ENCODE measurements around the gene CASKIN1. TPM values are rescaled to one million over a fixed set of nuclear protein-coding genes. Genes with fewer than 3 reads are reported as not detected.
A peak's percentile ranks its signal among the peaks of the same experiment; 100 is the strongest.
"Not testable (repeated sequence)": the region's sequence is repeated elsewhere in the genome, so short reads cannot be mapped to it uniquely, and the experiment has no call there.

Gene CASKIN1
- total RNA-seq, 1 donor from 2014 or later: under 0.01 TPM

DNA sequence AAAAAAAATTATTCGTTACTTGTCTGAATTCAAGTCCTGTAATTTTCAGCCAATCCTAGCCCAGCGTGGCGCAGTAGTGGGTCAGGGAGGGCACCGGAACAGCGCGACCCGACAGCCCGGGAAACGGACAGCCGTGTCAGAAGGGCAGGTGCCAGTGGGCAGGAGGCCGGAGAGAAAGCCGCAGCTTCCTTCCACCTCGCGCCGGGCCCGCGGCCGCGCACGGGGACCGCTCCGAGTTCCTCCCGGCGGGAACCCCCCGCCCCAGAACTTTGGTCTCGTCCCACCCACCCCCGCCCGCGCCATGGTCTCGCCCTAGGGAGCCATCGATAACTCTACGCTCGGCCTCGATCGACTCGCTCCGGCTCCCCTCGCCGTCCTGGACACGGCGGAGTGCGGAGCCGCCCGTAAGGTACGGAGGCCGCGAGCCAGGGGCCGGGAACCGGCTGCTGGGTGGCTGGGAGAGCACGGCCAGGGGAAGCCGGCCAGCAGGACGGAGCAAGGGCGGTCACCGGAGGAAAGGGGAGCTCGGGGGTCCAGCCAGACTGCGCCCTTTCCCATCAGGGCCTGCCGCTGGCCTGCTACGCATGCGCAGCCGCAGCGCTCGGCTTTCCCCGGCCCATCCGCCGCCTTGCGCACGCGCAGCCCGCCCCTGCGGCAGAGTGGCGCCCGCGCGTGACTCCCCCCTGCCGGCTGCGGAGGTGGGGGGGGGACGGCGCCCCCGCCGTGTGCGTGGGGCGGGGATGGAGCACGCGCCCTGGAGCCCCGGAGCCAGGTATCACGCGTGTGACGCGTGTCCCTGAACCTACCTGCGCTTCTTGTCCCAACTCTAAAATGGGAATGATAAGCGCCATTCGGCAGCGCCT lies 8.9 kb upstream of the CASKIN1 start, which contains the start of gene MLST8:
Gene MLST8 (plus strand): TSS at position 351 of the 863 bp plus-strand sequence. CDS start 632 bp downstream, outside the sequence.
- peak within 1 kb of the TSS; percentile 65 for H3K4me3 ChIP-seq (ENCODE audit: low read depth, low read length)
- H3K27me3 ChIP-seq (ENCODE audit: control insufficient read depth, insufficient read depth, low read length): no peaks in the 10 kb centered on the region
- TF ChIP-seq, protein P1, sequence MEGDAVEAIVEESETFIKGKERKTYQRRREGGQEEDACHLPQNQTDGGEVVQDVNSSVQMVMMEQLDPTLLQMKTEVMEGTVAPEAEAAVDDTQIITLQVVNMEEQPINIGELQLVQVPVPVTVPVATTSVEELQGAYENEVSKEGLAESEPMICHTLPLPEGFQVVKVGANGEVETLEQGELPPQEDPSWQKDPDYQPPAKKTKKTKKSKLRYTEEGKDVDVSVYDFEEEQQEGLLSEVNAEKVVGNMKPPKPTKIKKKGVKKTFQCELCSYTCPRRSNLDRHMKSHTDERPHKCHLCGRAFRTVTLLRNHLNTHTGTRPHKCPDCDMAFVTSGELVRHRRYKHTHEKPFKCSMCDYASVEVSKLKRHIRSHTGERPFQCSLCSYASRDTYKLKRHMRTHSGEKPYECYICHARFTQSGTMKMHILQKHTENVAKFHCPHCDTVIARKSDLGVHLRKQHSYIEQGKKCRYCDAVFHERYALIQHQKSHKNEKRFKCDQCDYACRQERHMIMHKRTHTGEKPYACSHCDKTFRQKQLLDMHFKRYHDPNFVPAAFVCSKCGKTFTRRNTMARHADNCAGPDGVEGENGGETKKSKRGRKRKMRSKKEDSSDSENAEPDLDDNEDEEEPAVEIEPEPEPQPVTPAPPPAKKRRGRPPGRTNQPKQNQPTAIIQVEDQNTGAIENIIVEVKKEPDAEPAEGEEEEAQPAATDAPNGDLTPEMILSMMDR (IDR thresholded peaks at IDR 0.05; ENCODE audit: insufficient read depth, low read length, severe bottlenecking): peak; percentile 15
- FAIRE-seq (no peak), DNase-seq (ENCODE audit: low read depth) (peak; percentile 51)
- peaks cover 15% of the 10 kb centered on the region for H3K36me3 ChIP-seq (ENCODE audit: control insufficient read depth, insufficient read depth, low read length)

DNA sequence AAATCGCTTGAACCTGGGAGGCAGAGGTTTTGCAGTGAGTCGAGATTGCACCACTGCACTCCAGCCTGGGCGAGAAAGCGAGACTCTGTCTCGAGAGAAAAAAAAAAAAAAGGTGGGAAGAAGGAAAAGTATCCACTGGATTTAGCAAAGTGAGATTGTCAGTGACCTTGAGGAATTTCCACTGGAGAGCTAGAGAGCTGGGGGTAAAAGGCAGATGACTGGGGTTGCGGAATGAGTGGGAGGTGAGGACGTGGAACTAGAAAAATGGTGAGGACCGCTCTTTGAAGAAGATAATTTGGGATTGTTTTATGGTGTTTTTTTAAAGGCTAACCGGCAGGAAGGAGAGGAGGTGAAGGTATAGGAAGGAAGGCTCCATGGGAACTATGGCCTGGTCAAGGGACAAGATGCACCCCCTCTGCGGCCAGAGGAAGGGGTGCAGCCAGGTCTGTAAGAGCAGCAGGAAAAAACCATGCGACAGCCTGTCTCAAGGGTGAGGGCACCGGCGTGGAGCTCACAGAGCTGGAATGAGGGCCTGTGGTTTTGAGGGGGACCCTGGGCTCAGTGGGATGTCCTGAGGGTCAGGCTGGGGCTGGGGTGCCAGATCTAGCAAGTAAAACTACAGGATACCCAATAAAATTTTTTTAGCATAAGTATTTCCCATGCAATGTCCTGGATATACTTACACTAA lies 8.2 kb upstream of the CASKIN1 start:
- Histone ChIP-seq H3K4me3 (ENCODE audit: low read depth, low read length) (peak overlapping the region; percentile 65), H3K36me3 (ENCODE audit: control insufficient read depth, insufficient read depth, low read length) (peaks cover 14% of the 10 kb centered on the region)

DNA sequence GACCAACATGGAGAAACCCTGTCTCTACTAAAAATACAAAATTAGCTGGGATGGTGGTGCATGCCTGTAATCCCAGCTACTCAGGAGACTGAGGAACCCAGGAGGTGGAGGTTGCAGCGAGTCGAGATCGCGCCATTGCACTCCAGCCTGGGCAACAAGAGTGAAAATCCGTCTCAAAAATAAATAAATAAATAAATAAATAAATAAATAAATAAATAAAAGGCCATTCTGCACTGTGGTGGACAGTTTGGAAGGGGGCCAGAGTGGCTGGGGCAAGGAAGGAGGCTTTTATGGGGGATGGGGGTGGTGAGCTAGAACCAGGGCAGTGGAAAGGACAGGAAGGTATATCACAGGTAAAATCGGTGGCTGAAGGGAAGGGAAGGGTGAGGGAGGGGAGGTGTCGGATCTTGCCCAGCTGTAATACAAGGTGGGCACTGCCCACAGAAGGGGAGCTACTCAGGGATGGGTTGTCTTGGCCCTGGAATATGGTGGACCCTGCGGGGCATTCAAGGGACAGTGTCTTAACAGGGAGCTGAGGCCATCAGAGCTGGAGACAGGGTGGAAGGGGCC lies 6.8 kb upstream of the CASKIN1 start:
- not testable (repeated sequence) for FAIRE-seq; H3K4me3 ChIP-seq (ENCODE audit: low read depth, low read length); DNase-seq (ENCODE audit: low read depth); H3K36me3 ChIP-seq (ENCODE audit: control insufficient read depth, insufficient read depth, low read length); H3K27me3 ChIP-seq (ENCODE audit: control insufficient read depth, insufficient read depth, low read length)

More for the DNA sequence above, 8.2 kb upstream of the CASKIN1 start:
- TF ChIP-seq, protein P1 (IDR thresholded peaks at IDR 0.05; ENCODE audit: insufficient read depth, low read length, severe bottlenecking): no peak
- no peaks in the 10 kb centered on the region for H3K27me3 ChIP-seq (ENCODE audit: control insufficient read depth, insufficient read depth, low read length)
- DNase-seq (ENCODE audit: low read depth): no peak
- FAIRE-seq: no peak

DNA sequence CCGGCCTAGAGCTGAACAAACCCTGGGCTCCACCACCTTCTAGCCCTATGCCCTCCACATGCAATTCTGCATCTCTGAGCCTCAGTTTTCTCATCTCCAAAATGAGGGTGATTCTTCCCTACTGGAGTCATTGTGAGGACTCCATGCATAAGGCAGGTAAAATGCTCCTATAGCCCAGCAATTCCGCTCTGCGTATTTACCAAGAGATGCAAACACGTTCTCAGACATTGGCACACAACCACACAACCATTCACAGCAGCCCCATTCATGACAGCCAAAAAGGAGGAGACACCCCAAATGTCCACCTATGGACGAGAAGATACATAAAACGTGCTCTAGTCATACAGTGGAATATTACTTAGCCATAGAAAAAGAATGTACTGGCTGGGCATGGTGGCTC lies 3.9 kb upstream of the CASKIN1 start:
- no peak overlapping the region for H3K4me3 ChIP-seq (ENCODE audit: low read depth, low read length)
- no peak for DNase-seq (ENCODE audit: low read depth)

DNA sequence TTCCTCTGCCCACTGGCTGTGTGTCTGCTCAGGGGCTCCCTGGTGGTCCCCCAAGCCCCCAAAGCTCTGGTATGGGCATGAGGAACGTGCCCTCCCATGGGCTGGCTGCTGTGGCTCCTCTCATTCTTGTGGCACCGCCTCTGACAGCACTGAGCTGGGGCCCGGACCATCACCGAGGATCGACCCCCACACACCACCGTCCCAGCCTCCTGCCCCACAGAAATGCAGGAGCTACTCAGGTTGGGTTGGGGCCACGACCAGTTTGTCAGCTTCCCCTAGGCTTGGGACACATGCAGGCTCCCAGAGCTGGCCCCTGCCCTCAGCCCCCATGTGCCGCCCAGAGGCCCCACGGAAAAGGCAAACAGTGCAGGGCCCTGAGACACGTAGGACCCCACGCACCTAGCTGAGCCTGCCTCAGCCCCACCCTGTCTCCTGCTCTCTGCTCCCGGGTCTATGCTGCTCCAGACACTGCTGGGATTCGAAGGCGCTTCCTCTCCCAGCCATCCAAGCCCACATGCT lies 3.3 kb upstream of the CASKIN1 start:
- Histone ChIP-seq H3K36me3 (ENCODE audit: control insufficient read depth, insufficient read depth, low read length) (no peaks in the 10 kb centered on the region), H3K4me3 (ENCODE audit: low read depth, low read length) (no peak overlapping the region), H3K27me3 (ENCODE audit: control insufficient read depth, insufficient read depth, low read length) (peaks cover 4% of the 10 kb centered on the region)
- TF ChIP-seq, protein P1 (IDR thresholded peaks at IDR 0.05; ENCODE audit: insufficient read depth, low read length, severe bottlenecking): no peak
- DNase-seq (ENCODE audit: low read depth): no peak
- no peak for FAIRE-seq

More for the DNA sequence above, 3.9 kb upstream of the CASKIN1 start:
- no peak for FAIRE-seq
- Histone ChIP-seq H3K36me3 (ENCODE audit: control insufficient read depth, insufficient read depth, low read length) (no peaks in the 10 kb centered on the region), H3K27me3 (ENCODE audit: control insufficient read depth, insufficient read depth, low read length) (peaks cover 3% of the 10 kb centered on the region)
- TF ChIP-seq, protein P1 (IDR thresholded peaks at IDR 0.05; ENCODE audit: insufficient read depth, low read length, severe bottlenecking): no peak

DNA sequence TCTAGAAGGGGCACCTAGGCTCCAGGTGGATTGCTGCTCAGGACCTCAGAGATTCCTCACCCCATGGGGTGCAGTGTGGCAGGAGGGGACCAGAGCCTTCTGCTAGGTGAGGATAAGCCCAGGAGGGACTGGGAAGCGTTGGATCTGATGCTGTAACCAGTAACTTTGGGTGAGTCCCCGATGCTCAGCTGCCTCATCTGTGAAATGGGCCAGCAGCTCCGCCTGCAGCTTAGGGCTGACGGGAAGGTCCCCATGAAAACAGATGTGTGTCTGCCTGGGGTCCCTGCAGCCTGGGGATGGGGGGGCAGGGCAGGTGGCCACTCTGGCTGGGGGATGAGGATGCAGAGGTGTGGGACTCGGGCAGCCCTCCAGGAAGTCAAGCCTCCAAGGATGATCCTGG lies 2.7 kb upstream of the CASKIN1 start:
- TF ChIP-seq, protein P1 (IDR thresholded peaks at IDR 0.05; ENCODE audit: insufficient read depth, low read length, severe bottlenecking): no peak
- H3K27me3 ChIP-seq (ENCODE audit: control insufficient read depth, insufficient read depth, low read length): peaks cover 4% of the 10 kb centered on the region

More for the DNA sequence above, 2.7 kb upstream of the CASKIN1 start:
- no peak for DNase-seq (ENCODE audit: low read depth)
- no peaks in the 10 kb centered on the region for H3K36me3 ChIP-seq (ENCODE audit: control insufficient read depth, insufficient read depth, low read length)
- H3K4me3 ChIP-seq (ENCODE audit: low read depth, low read length): no peak overlapping the region
- FAIRE-seq: no peak

All from bronchial epithelial cell (primary cell).